Measurements from ENCODE around the gene NGLY1. TPM values are rescaled to one million over a fixed set of nuclear protein-coding genes. Genes with fewer than 3 reads are reported as not detected.

Gene NGLY1
- total and polyA plus RNA-seq, 2 of the 8 experiments (the other 6 are each of a cell fraction or from before 2014, with no cell fraction given): 3.1 to 24.8 TPM

GRCh38 chr3:25783661-25784512, 644 bp upstream of the NGLY1 start (continued):
- TF ChIP-seq USF2 (IDR thresholded peaks at IDR 0.05; ENCODE audit: low read length) (peak; percentile 55; the same call in 1 of the 2 replicates), SAP30 (IDR thresholded peaks at IDR 0.05; ENCODE audit: insufficient read depth, insufficient replicate concordance, low read length) (no peak), TCF12 (IDR thresholded peaks at IDR 0.05; ENCODE audit: low read depth, low read length) (no peak), GTF2F1 (IDR thresholded peaks at IDR 0.05; ENCODE audit: borderline replicate concordance, low read depth, low read length) (no peak), PHF8 (conservative IDR thresholded peaks at IDR 0.05; ENCODE audit: low read depth, low read length) (no peak; the same call in 1 of the 2 replicates), POU5F1 (IDR thresholded peaks at IDR 0.05; ENCODE audit: low read depth, low read length) (no peak), KDM1A (IDR thresholded peaks at IDR 0.05; ENCODE audit: borderline replicate concordance, low read length) (no peak), CHD1 (IDR thresholded peaks at IDR 0.05; ENCODE audit: low read depth, low read length) (no peak), ATF3 (IDR thresholded peaks at IDR 0.05; ENCODE audit: insufficient read depth, low read depth, low read length) (no peak), KDM5A (IDR thresholded peaks at IDR 0.05; ENCODE audit: low read length) (no peak), RFX5 (IDR thresholded peaks at IDR 0.05; ENCODE audit: borderline replicate concordance, low read depth, low read length) (no peak), SIRT6 (IDR thresholded peaks at IDR 0.05; ENCODE audit: low read length) (no peak), CBX5 (IDR thresholded peaks at IDR 0.05; ENCODE audit: low read depth, low read length) (no peak), NANOG (IDR thresholded peaks at IDR 0.05; ENCODE audit: insufficient read depth, low read depth, low read length, poor library complexity, severe bottlenecking) (no peak), SP2 (IDR thresholded peaks at IDR 0.05; ENCODE audit: low read length) (no peak), NRF1 (IDR thresholded peaks at IDR 0.05; ENCODE audit: low read depth, low read length) (no peak), TAF7 (optimal IDR thresholded peaks at IDR 0.05; ENCODE audit: borderline replicate concordance, low read depth, low read length) (no peak), RNF2 (IDR thresholded peaks at IDR 0.05; ENCODE audit: borderline replicate concordance, low read depth, low read length, missing control alignments, poor library complexity, severe bottlenecking) (no peak), CREB1 (IDR thresholded peaks at IDR 0.05) (no peak), TEAD4 (IDR thresholded peaks at IDR 0.05; ENCODE audit: low read depth, low read length) (no peak), SUZ12 (IDR thresholded peaks at IDR 0.05; ENCODE audit: low read length) (no peak), SIN3A (conservative IDR thresholded peaks at IDR 0.05 in 1 of 2, IDR thresholded peaks at IDR 0.05 in 1 of 2; ENCODE audit: low read depth in 1 of 2, low read length in 2 of 2) (peak in 1 of 2 experiments; percentile 7; a peak in 1 of 4 replicates)
